Effector memory CD4-positive, alpha-beta T cell (primary cell): ENCODE measurements around the gene PCNX3.
"Not testable (repeated sequence)": the region's sequence is repeated elsewhere in the genome, so short reads cannot be mapped to it uniquely, and the experiment has no call there.

Experiments
- DNase-seq, 3 donors: peaks; one replicate each; pipeline ENCODE4 v3.0.0-alpha.2; 2020
- H3K27ac ChIP-seq: 2 replicates; pipeline ENCODE4 v1.7.0; 2013; ENCODE audit warnings: mild to moderate bottlenecking, low read length, moderate library complexity; ENCODE audit not compliant: insufficient read depth, poor library complexity, severe bottlenecking
- H3K27me3 ChIP-seq: replicated peaks from 2 replicates; pipeline ENCODE4 v1.7.0; 2013; ENCODE audit warnings: mild to moderate bottlenecking, low read length; ENCODE audit not compliant: insufficient read depth, control insufficient read depth, poor library complexity, severe bottlenecking
- H3K36me3 ChIP-seq: 2 replicates; pipeline ENCODE4 v1.7.0; 2013; ENCODE audit warnings: mild to moderate bottlenecking, low read length, moderate library complexity; ENCODE audit not compliant: control insufficient read depth, insufficient read depth
- H3K4me1 ChIP-seq: 2 replicates; pipeline ENCODE4 v1.7.0; 2013; ENCODE audit warnings: low read length, mild to moderate bottlenecking; ENCODE audit not compliant: control insufficient read depth, insufficient read depth, poor library complexity, severe bottlenecking
- H3K4me3 ChIP-seq: 2 replicates; pipeline ENCODE4 v1.7.0; 2013; ENCODE audit warnings: low read length, low read depth, mild to moderate bottlenecking; ENCODE audit not compliant: insufficient read depth, poor library complexity, severe bottlenecking
- H3K9me3 ChIP-seq: 2 replicates; pipeline ENCODE4 v1.7.0; 2013; ENCODE audit warnings: mild to moderate bottlenecking, low read length, moderate library complexity; ENCODE audit not compliant: control insufficient read depth

PCNX3 gene

DNA sequence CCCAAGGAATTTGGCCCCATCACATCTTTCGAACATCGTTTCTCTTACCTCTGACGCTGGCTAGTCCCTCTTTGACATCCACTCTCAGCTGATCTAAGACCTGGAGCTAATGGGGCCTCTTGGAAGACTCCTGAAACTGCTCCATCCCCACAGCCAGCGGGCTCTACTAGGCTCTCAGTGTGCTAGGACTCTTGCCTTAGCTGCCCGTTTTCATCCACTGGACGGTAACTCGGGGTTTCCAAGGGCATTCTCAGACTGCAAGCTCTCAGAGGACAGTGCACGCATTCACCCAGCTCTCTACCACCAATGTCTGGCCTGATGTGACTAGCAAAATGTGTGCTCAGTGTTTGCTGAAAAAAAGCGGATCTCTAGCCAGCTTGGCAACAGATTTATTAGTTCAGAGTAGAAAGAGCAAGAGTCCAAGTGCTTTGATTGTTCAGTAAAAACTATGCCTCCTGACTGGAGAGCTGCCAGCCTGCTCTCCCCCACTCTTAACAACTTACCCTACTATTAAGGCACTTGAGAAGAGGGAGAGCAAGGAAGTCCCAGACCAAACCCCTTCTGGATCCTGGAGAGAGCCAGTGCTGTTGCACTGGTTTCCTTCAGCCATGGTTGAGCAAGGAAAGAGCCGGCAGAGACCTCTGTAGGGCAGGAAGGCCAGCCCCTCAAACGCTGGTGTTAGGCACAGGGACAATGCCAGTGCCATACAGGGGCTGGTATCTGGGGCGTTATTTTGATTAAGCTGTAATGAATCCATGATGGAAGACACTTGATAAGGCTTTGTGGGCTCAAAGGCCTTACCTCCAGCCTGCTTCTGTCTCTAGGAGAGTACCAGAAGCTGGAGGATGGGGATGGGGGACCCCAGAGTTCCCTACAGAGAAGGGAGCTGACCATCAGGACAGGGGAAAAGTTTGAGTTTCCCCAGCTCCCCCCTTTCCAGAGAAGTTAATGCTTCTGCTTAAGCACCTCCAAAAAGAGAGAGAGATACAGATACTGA lies 38.0 kb downstream of the PCNX3 start:
- Histone ChIP-seq H3K27me3 (no peaks in the 10 kb centered on the region), H3K27ac (peak overlapping the region; percentile 97), H3K4me3 (peak overlapping the region; percentile 50), H3K4me1 (peaks cover 24% of the 10 kb centered on the region), H3K36me3 (peaks cover 61% of the 10 kb centered on the region), H3K9me3 (no peaks in the 10 kb centered on the region)
- DNase-seq: no peak

- H3K4me3 ChIP-seq: no peak overlapping the region
- no peaks in the 10 kb centered on the region for H3K27me3 ChIP-seq
- H3K9me3 ChIP-seq: no peaks in the 10 kb centered on the region
- H3K4me1 ChIP-seq: peaks cover 24% of the 10 kb centered on the region
- H3K36me3 ChIP-seq: peaks cover 61% of the 10 kb centered on the region
- H3K27ac ChIP-seq: peak overlapping the region; percentile 23
- DNase-seq: no peak
These were observed 39.1 kb downstream of the PCNX3 start for GRCh38 chr11:65654375-65655349.

DNA sequence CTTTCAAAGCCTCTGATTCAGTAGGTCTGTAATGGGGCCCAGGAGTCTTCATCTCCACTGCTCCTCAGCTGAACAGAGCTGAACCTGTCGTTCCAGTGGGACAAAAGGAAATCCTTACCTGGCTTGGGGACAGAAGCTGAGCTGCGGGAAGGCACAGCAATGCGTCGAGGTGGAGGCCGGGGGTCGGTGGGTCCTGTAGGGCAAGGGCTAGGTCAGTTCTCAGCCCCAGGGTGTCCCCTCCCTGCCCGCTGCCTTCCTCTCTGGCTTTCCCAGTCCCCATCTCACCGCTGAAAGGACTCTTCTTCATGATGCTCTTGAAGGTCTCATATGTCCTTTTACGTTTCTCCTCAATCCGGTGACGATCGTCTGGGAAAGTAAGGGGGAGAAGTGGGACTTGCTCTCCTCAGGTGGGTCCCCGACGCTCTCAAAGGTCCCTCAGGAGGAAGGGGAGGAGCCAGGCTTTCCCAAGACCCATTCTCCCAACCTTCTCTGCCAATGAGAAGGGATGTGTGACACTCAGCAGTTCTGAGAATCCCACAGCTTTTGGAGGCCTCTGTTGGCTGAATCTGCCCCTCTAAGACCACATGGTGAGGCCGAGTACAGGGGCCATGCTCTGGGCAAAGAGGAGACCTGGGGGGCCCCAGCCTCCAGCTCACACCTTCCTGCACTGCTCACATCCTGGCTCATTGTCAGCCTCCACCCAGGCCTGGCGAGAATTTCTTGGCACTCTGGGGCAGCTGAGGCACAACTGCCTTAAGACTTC lies 40.2 kb downstream of the PCNX3 start:
- Histone ChIP-seq H3K4me3 (no peak overlapping the region), H3K4me1 (peaks cover 24% of the 10 kb centered on the region), H3K27me3 (no peaks in the 10 kb centered on the region), H3K9me3 (no peaks in the 10 kb centered on the region), H3K36me3 (peaks cover 60% of the 10 kb centered on the region), H3K27ac (peak overlapping the region; percentile 32)
- DNase-seq: no peak

- H3K4me3 ChIP-seq: no peak overlapping the region
- H3K4me1 ChIP-seq: peaks cover 30% of the 10 kb centered on the region
- H3K27me3 ChIP-seq: no peaks in the 10 kb centered on the region
- no peak overlapping the region for H3K27ac ChIP-seq
- peaks cover 69% of the 10 kb centered on the region for H3K36me3 ChIP-seq
- no peaks in the 10 kb centered on the region for H3K9me3 ChIP-seq
- no peak for DNase-seq
These were observed 41.9 kb downstream of the PCNX3 start for GRCh38 chr11:65657426-65657825.

DNA sequence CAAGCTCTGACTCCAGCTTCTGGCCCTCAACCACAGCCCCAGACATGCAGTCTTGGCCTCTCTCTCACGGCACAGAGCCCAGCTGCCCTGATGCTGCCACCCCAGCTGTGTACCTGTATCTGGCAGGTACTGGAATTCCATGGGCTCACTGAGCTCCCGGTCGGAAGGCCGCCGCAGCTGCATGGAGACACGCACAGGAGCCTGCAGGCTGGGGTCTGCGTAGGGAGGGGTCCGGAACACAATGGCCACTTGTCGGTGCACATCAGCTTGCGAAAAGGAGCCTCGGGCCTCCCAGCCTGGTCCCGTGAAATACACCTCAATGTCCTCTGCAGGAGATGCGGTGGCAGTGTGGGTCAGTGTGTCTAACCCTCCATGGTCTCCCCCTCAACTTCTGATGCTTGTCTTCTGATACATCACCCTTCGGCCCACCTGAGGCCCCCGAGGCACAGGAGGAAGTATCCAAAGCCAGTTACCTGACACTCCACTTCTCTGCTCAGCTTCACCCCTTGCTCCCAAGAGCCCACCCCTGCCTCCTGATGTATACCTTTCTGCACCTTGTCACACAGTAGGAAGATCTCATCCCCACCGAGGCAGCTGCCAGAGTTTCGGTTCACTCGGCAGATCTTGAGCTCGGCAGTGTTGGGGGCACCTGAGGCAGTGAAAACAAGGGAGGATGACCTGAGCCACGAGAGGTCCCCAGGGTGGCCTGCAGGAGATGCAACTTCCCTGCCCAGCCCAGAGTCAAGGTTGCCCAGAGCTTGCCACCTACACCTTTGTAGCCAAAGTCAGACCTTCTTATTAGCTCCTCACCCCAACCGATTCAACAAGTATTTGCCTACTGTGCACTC lies 42.8 kb downstream of the PCNX3 start:
- Histone ChIP-seq H3K9me3 (no peaks in the 10 kb centered on the region), H3K4me3 (no peak overlapping the region), H3K27ac (no peak overlapping the region), H3K27me3 (no peaks in the 10 kb centered on the region), H3K4me1 (peaks cover 26% of the 10 kb centered on the region), H3K36me3 (peaks cover 69% of the 10 kb centered on the region)
- DNase-seq: no peak

- no peaks in the 10 kb centered on the region for H3K27me3 ChIP-seq
- no peak overlapping the region for H3K27ac ChIP-seq
- no peak for DNase-seq
- peaks cover 24% of the 10 kb centered on the region for H3K4me1 ChIP-seq
- peaks cover 63% of the 10 kb centered on the region for H3K36me3 ChIP-seq
- no peaks in the 10 kb centered on the region for H3K9me3 ChIP-seq
- H3K4me3 ChIP-seq: no peak overlapping the region
These were observed 44.5 kb downstream of the PCNX3 start for GRCh38 chr11:65660038-65660437.

DNA sequence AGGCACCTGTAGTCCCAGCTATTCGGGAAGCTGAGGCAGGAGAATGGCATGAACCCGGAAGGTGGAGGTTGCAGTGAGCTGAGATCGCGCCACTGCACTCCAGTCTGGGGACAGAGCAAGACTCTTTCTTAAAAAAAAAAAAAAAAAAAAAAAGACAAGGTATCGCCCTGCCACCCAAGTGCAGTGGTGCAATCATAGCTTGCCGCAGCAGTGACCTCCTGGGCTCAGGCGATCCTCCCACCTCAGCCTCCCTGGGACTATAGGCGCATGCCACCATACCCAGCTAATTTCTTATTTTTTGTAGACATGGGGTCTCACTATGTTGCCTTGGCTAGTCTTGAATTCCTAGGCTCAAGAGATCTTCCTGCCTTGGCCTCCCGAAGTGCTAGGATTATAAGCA lies 45.3 kb downstream of the PCNX3 start:
- H3K27me3 ChIP-seq, H3K9me3 ChIP-seq, H3K4me3 ChIP-seq, DNase-seq: not testable (repeated sequence)
- Histone ChIP-seq H3K4me1 (peaks cover 24% of the 10 kb centered on the region), H3K27ac (peak overlapping the region; percentile 100), H3K36me3 (peaks cover 55% of the 10 kb centered on the region)

- H3K36me3 ChIP-seq: peaks cover 48% of the 10 kb centered on the region
- H3K27ac ChIP-seq: peak overlapping the region; percentile 100
- H3K4me3 ChIP-seq: peak overlapping the region; percentile 87
- DNase-seq: no peak
- H3K9me3 ChIP-seq: no peaks in the 10 kb centered on the region
- H3K27me3 ChIP-seq: no peaks in the 10 kb centered on the region
- peaks cover 24% of the 10 kb centered on the region for H3K4me1 ChIP-seq
These were observed 46.1 kb downstream of the PCNX3 start for GRCh38 chr11:65661599-65662246.
